ENCODE data around the gene INO80.

INO80 gene

GRCh38 chr15:41055706-41056105 is 60.4 kb downstream of the INO80 start:
- Histone ChIP-seq H3K27me3 (ENCODE audit: low read depth, low read length) (no peaks in the 10 kb centered on the region), H4K20me1 (ENCODE audit: insufficient read depth, low read length) (no peaks in the 10 kb centered on the region), H3K27ac (ENCODE audit: low read length) (no peak overlapping the region), H3K9me3 (ENCODE audit: insufficient read depth, low read length) (no peaks in the 10 kb centered on the region), H3K4me3 (ENCODE audit: low read length) (no peak overlapping the region), H3K79me2 (ENCODE audit: low read length) (no peaks in the 10 kb centered on the region), H3K9ac (ENCODE audit: low read length) (no peak overlapping the region), H3K4me2 (ENCODE audit: low read length) (no peak overlapping the region), H2AFZ (ENCODE audit: low read depth, low read length) (no peak overlapping the region), H3K36me3 (replicated peaks; ENCODE audit: low read depth, low read length) (peaks cover 46% of the 10 kb centered on the region), H3K4me1 (ENCODE audit: low read length) (no peaks in the 10 kb centered on the region)
- TF ChIP-seq EZH2phosphoT487 (IDR thresholded peaks at IDR 0.05; ENCODE audit: low read depth): no peak
- no peak for TF ChIP-seq CTCF (IDR thresholded peaks at IDR 0.05; ENCODE audit: low read depth, low read length)

- peaks cover 14% of the 10 kb centered on the region for H3K4me1 ChIP-seq (ENCODE audit: low read length)
- H3K9me3 ChIP-seq (ENCODE audit: insufficient read depth, low read length): no peaks in the 10 kb centered on the region
- TF ChIP-seq EZH2phosphoT487 (IDR thresholded peaks at IDR 0.05; ENCODE audit: low read depth) (no peak), CTCF (IDR thresholded peaks at IDR 0.05; ENCODE audit: low read depth, low read length) (no peak)
- no peaks in the 10 kb centered on the region for H3K27me3 ChIP-seq (ENCODE audit: low read depth, low read length)
- no peak overlapping the region for H3K27ac ChIP-seq (ENCODE audit: low read length)
- H2AFZ ChIP-seq (ENCODE audit: low read depth, low read length): no peak overlapping the region
- H3K79me2 ChIP-seq (ENCODE audit: low read length): no peaks in the 10 kb centered on the region
- no peak overlapping the region for H3K9ac ChIP-seq (ENCODE audit: low read length)
- H3K36me3 ChIP-seq (replicated peaks; ENCODE audit: low read depth, low read length): peaks cover 40% of the 10 kb centered on the region
- H4K20me1 ChIP-seq (ENCODE audit: insufficient read depth, low read length): no peaks in the 10 kb centered on the region
- no peak overlapping the region for H3K4me3 ChIP-seq (ENCODE audit: low read length)
- H3K4me2 ChIP-seq (ENCODE audit: low read length): no peak overlapping the region
Observed at GRCh38 chr15:41051139-41051538, 64.9 kb downstream of the INO80 start.

- Histone ChIP-seq H3K4me3 (ENCODE audit: low read length) (peak overlapping the region; percentile 3; the same call in 1 of the 2 replicates), H3K27ac (ENCODE audit: low read length) (peak overlapping the region; percentile 40), H3K27me3 (ENCODE audit: low read depth, low read length) (no peaks in the 10 kb centered on the region), H3K4me2 (ENCODE audit: low read length) (peak overlapping the region; percentile 41), H2AFZ (ENCODE audit: low read depth, low read length) (no peak overlapping the region), H3K79me2 (ENCODE audit: low read length) (no peaks in the 10 kb centered on the region), H4K20me1 (ENCODE audit: insufficient read depth, low read length) (no peaks in the 10 kb centered on the region), H3K9ac (ENCODE audit: low read length) (no peak overlapping the region), H3K36me3 (replicated peaks; ENCODE audit: low read depth, low read length) (peaks cover 34% of the 10 kb centered on the region), H3K9me3 (ENCODE audit: insufficient read depth, low read length) (no peaks in the 10 kb centered on the region), H3K4me1 (ENCODE audit: low read length) (peaks cover 14% of the 10 kb centered on the region)
- TF ChIP-seq EZH2phosphoT487 (IDR thresholded peaks at IDR 0.05; ENCODE audit: low read depth): no peak
Observed at GRCh38 chr15:41048852-41049251, 67.2 kb downstream of the INO80 start.

GRCh38 chr15:41048397-41048796 is 67.7 kb downstream of the INO80 start:
- peak overlapping the region; percentile 41 for H3K4me2 ChIP-seq (ENCODE audit: low read length)

More at GRCh38 chr15:41048397-41048796, 67.7 kb downstream of the INO80 start:
- TF ChIP-seq EZH2phosphoT487 (IDR thresholded peaks at IDR 0.05; ENCODE audit: low read depth) (no peak), CTCF (IDR thresholded peaks at IDR 0.05; ENCODE audit: low read depth, low read length) (no peak)
- Histone ChIP-seq H3K27me3 (ENCODE audit: low read depth, low read length) (no peaks in the 10 kb centered on the region), H3K27ac (ENCODE audit: low read length) (peak overlapping the region; percentile 40), H2AFZ (ENCODE audit: low read depth, low read length) (no peak overlapping the region), H3K4me1 (ENCODE audit: low read length) (peaks cover 14% of the 10 kb centered on the region), H3K4me3 (ENCODE audit: low read length) (peak overlapping the region; percentile 3; the same call in 1 of the 2 replicates), H4K20me1 (ENCODE audit: insufficient read depth, low read length) (no peaks in the 10 kb centered on the region), H3K9me3 (ENCODE audit: insufficient read depth, low read length) (no peaks in the 10 kb centered on the region), H3K36me3 (replicated peaks; ENCODE audit: low read depth, low read length) (peaks cover 31% of the 10 kb centered on the region), H3K79me2 (ENCODE audit: low read length) (no peaks in the 10 kb centered on the region), H3K9ac (ENCODE audit: low read length) (no peak overlapping the region)
